DND-41 (cell line): ENCODE measurements around the gene CIDEA.
A peak's percentile ranks its signal among the peaks of the same experiment; 100 is the strongest.

Source experiments
- ATAC-seq: fragments of 200-7000 bp; cut with Tn5 transposase; 3 replicates; pipeline ENCODE4 v1.9.1; 2021; ENCODE audit warnings: low read depth; ENCODE audit not compliant: insufficient read depth
- DNase-seq: peaks from one replicate; pipeline ENCODE4 v3.0.0-alpha.2; 2020
- H2AFZ ChIP-seq: 2 replicates; pipeline ENCODE4 v1.6.0; 2012; ENCODE audit warnings: low read depth, low read length
- H3K27ac ChIP-seq: 2 replicates; pipeline ENCODE4 v1.5.1; 2012; ENCODE audit warnings: low read length, inconsistent platforms
- H3K27me3 ChIP-seq: fragments of 200-600 bp; sonication (generic); 2 replicates; pipeline ENCODE4 v1.6.0; 2012; ENCODE audit warnings: low read length, mild to moderate bottlenecking, inconsistent platforms; ENCODE audit not compliant: insufficient read depth, poor library complexity
- H3K36me3 ChIP-seq: 2 replicates; pipeline ENCODE4 v1.5.1; 2012; ENCODE audit warnings: low read length, inconsistent platforms; ENCODE audit not compliant: insufficient read depth
- H3K4me1 ChIP-seq: 2 replicates; pipeline ENCODE4 v1.5.1; 2012; ENCODE audit warnings: mild to moderate bottlenecking, low read length; ENCODE audit not compliant: insufficient read depth
- H3K4me2 ChIP-seq: 2 replicates; pipeline ENCODE4 v1.6.0; 2012; ENCODE audit warnings: mild to moderate bottlenecking, moderate library complexity, low read length, inconsistent platforms; ENCODE audit not compliant: insufficient read depth
- H3K4me3 ChIP-seq, 2 experiments: fragments of 200-600 bp in 1 of 2; shearing (Covaris generic) in 1 of 2; 2 replicates each; pipeline ENCODE4 v1.5.1; 2012 to 2016; ENCODE audit warnings: inconsistent platforms in 2 of 2, low read length in 2 of 2, mild to moderate bottlenecking in 2 of 2, low read depth in 1 of 2, moderate library complexity in 1 of 2
- H3K79me2 ChIP-seq: 2 replicates; pipeline ENCODE4 v1.6.0; 2012; ENCODE audit warnings: low read length, inconsistent platforms; ENCODE audit not compliant: insufficient read depth
- H3K9ac ChIP-seq: 2 replicates; pipeline ENCODE4 v1.6.0; 2012; ENCODE audit warnings: low read depth, mild to moderate bottlenecking, inconsistent platforms, low read length, moderate library complexity
- H3K9me3 ChIP-seq: 2 replicates; pipeline ENCODE4 v1.5.1; 2012; ENCODE audit warnings: low read length, moderate library complexity, mild to moderate bottlenecking, inconsistent platforms; ENCODE audit not compliant: insufficient read depth, severe bottlenecking
- H4K20me1 ChIP-seq: 2 replicates; pipeline ENCODE4 v1.6.0; 2012; ENCODE audit warnings: low read length; ENCODE audit not compliant: insufficient read depth
- CTCF ChIP-seq: IDR thresholded peaks from 2 replicates; pipeline ENCODE4 v1.5.1; 2012; ENCODE audit warnings: borderline replicate concordance, low read length, moderate library complexity, mild to moderate bottlenecking; ENCODE audit not compliant: poor library complexity, severe bottlenecking; ENCODE audit errors: extremely low read depth
- EZH2 ChIP-seq: IDR thresholded peaks from 3 replicates; pipeline ENCODE4 v1.6.1; 2012; ENCODE audit warnings: borderline replicate concordance, low read depth, mild to moderate bottlenecking, moderate library complexity, low read length, inconsistent platforms; ENCODE audit not compliant: severe bottlenecking

Gene CIDEA

DNA sequence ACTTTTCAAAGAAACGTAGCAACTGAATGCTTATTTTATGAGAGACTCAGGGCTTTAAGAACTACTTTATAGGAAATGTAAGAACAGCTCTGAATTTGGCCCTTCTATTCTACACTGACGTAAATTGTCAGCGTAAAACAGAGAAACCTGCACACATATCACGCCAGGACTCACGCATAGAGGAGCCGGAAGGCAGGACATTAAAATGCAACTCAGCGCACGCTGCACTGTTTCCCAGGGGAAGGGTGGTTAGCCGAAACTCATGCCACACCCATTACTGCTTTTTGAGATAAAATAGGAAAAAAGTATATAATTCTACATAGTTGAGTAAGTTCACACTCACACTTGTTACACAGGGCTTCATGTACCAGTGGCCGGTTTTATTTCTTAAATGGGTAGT is 61.3 kb downstream of the CIDEA start:
- no peaks in the 10 kb centered on the region for H3K4me1 ChIP-seq
- peaks cover 9% of the 10 kb centered on the region for H3K9me3 ChIP-seq
- H3K27ac ChIP-seq = no peak overlapping the region
- H4K20me1 ChIP-seq = no peaks in the 10 kb centered on the region
- no peak overlapping the region for H3K9ac ChIP-seq
- TF ChIP-seq CTCF = no peak
- no peak for TF ChIP-seq EZH2
- DNase-seq = no peak
- peaks cover 3% of the 10 kb centered on the region for H3K27me3 ChIP-seq
- no peak for ATAC-seq
- H3K4me2 ChIP-seq = no peak overlapping the region
- no peaks in the 10 kb centered on the region for H3K79me2 ChIP-seq
- no peak overlapping the region for H3K4me3 ChIP-seq
- H3K36me3 ChIP-seq = no peaks in the 10 kb centered on the region
- H2AFZ ChIP-seq = no peak overlapping the region

DNA sequence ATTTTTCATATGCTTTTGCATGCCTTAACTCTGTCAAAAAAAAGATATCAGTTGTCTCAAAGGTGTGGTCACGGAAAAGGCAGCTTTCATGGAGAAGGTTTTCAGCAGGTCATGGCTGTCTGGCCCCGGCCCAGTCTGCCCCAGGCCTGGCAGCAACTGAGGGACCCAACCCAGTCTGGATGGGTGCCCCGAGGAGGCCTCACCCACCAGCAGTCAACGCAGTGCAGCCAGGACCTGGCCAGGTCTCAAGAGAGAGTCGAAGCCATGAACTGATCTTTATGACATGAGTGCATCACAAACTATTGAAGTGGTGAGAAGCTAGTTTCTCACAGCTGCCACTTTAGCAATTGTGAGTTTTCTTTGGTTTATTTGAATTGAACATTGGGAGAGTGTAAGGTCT is 61.8 kb downstream of the CIDEA start:
- H3K36me3 ChIP-seq = no peaks in the 10 kb centered on the region
- no peak overlapping the region for H2AFZ ChIP-seq
- DNase-seq = no peak
- no peak overlapping the region for H3K4me3 ChIP-seq
- no peak overlapping the region for H3K4me2 ChIP-seq
- TF ChIP-seq CTCF = no peak
- TF ChIP-seq EZH2 = no peak
- no peaks in the 10 kb centered on the region for H3K79me2 ChIP-seq
- H3K27me3 ChIP-seq = peaks cover 3% of the 10 kb centered on the region
- H4K20me1 ChIP-seq = no peaks in the 10 kb centered on the region
- no peak overlapping the region for H3K9ac ChIP-seq
- peaks cover 9% of the 10 kb centered on the region for H3K9me3 ChIP-seq
- ATAC-seq = no peak
- no peak overlapping the region for H3K27ac ChIP-seq
- no peaks in the 10 kb centered on the region for H3K4me1 ChIP-seq

DNA sequence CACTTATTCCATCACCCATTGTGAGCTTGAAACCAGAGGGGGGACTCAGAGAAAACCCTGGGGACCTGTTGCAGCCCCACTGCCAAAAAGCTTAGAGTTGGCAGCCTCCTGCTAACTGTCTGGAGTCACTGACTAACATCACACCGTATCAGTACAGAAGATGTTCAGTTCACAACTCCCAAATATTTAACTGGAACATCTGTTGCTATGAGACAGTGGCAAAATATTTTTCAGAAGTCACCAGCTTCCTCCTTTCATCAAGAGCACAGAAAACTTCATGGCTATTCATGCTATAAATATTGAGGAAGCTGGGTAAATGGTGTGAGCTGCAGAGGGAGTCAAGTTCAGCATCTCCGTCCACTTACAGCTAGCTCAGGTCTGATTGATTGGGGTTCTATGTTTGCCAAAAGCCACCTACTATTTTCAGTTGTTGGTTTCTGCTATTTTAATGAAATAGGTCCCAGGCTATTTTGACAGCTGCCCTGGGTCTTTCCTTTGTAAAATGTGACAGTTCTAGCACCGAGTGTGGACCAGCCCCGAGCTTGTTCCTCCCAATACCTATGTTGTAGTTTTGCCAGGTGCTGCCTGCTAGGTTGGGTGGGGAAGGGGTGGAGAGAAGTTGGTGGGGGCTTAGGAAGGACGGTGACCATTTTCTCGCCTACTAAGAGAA is 63.6 kb downstream of the CIDEA start:
- Histone ChIP-seq H3K4me2 (no peak overlapping the region), H3K4me3 (no peak overlapping the region), H3K27me3 (peaks cover 3% of the 10 kb centered on the region), H3K36me3 (no peaks in the 10 kb centered on the region), H4K20me1 (no peaks in the 10 kb centered on the region), H2AFZ (no peak overlapping the region), H3K9ac (no peak overlapping the region), H3K79me2 (no peaks in the 10 kb centered on the region), H3K4me1 (no peaks in the 10 kb centered on the region), H3K27ac (no peak overlapping the region), H3K9me3 (no peaks in the 10 kb centered on the region)
- TF ChIP-seq EZH2 (no peak), CTCF (no peak)
- ATAC-seq (no peak), DNase-seq (no peak)

GRCh38 chr18:12318334-12318697 is 64.2 kb downstream of the CIDEA start:
- Histone ChIP-seq H3K4me1 (no peaks in the 10 kb centered on the region), H3K27ac (no peak overlapping the region), H3K4me3 (no peak overlapping the region), H3K4me2 (no peak overlapping the region), H3K9ac (no peak overlapping the region), H3K79me2 (no peaks in the 10 kb centered on the region), H4K20me1 (no peaks in the 10 kb centered on the region), H3K9me3 (no peaks in the 10 kb centered on the region), H3K36me3 (no peaks in the 10 kb centered on the region), H3K27me3 (peaks cover 3% of the 10 kb centered on the region), H2AFZ (no peak overlapping the region)
- ATAC-seq (0 out of 3 replicates have a peak, but pooled peaks have one; percentile 22), DNase-seq (no peak)
- TF ChIP-seq CTCF (no peak), EZH2 (no peak)
